Measurements from ENCODE around the gene LGR6.

- no peak for TF ChIP-seq CTCF (IDR thresholded peaks at IDR 0.05)
- no peak for TF ChIP-seq POLR2A (IDR thresholded peaks at IDR 0.05)
- TF ChIP-seq EP300 (IDR thresholded peaks at IDR 0.05): no peak
These were observed 162.4 kb downstream of the LGR6 start for GRCh38 chr1:202355944-202356553.

Data from upper lobe of left lung (tissue), 4 donors.